Sigmoid colon (tissue), 4 donors: ENCODE results near the gene ZNF513.

Experiments
- POLR2A ChIP-seq, 2 donors: fragments of 450-650 bp; IDR thresholded peaks; one replicate each; pipeline ENCODE4 v1.6.1; 2016; ENCODE audit warnings: antibody characterized with exemption in 2 of 2, mild to moderate bottlenecking in 2 of 2, moderate library complexity in 2 of 2
- POLR2AphosphoS5 ChIP-seq, 4 donors: sonication (generic); formaldehyde crosslinking; IDR thresholded peaks; one replicate each; pipeline ENCODE4 v1.6.1; 2017; ENCODE audit warnings: antibody characterized with exemption in 4 of 4
- TF ChIP-seq, protein P1 (sequence below), 4 experiments: fragments of 450-650 bp in 3 of 4; fragments of 200-600 bp in 1 of 4; IDR thresholded peaks; one replicate each; pipeline ENCODE4 v1.5.1; 2016 to 2019; ENCODE audit warnings: antibody characterized with exemption in 4 of 4, mild to moderate bottlenecking in 3 of 4, moderate library complexity in 2 of 4

DNA sequence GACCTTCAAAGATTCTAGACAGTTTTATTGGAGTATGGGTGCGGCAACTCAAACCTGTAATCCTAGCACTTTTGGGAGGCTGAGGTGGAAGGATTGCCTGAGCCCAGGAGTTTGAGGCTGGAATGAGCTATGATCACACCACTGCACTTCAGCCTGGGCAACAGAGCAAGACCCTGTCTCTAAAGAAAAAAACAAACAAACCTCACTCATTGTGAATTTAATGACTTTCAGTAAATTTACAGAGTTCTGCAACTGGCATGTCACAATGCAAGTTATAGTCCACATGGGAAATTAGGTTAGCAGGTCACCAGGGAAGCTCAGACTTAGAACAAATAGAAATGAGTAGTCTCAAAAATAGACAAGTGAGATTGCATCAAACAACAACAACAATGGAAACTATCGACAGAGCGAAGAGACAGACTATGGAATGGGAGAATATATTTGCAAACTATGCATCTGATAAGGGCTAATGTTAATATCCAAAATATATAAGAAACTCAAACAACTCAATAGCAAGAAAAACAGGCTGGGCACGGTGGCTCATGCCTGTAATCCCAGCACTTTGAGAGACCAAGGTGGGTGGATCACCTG is 41.2 kb upstream of the ZNF513 start:
- TF ChIP-seq, protein P1, sequence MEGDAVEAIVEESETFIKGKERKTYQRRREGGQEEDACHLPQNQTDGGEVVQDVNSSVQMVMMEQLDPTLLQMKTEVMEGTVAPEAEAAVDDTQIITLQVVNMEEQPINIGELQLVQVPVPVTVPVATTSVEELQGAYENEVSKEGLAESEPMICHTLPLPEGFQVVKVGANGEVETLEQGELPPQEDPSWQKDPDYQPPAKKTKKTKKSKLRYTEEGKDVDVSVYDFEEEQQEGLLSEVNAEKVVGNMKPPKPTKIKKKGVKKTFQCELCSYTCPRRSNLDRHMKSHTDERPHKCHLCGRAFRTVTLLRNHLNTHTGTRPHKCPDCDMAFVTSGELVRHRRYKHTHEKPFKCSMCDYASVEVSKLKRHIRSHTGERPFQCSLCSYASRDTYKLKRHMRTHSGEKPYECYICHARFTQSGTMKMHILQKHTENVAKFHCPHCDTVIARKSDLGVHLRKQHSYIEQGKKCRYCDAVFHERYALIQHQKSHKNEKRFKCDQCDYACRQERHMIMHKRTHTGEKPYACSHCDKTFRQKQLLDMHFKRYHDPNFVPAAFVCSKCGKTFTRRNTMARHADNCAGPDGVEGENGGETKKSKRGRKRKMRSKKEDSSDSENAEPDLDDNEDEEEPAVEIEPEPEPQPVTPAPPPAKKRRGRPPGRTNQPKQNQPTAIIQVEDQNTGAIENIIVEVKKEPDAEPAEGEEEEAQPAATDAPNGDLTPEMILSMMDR (IDR thresholded peaks at IDR 0.05), result no peak
- TF ChIP-seq POLR2AphosphoS5 (IDR thresholded peaks at IDR 0.05) (no peak), POLR2A (IDR thresholded peaks at IDR 0.05) (no peak)
